ENCODE measurements around the gene SCAPER.

Gene SCAPER

GRCh38 chr15:76868740-76869139 is 36.4 kb downstream of the SCAPER start (continued):
- TF ChIP-seq ZNF518A (tag by site-specific recombination; conservative IDR thresholded peaks at IDR 0.05; ENCODE audit: low read depth) (no peak), ZSCAN30 (tag by site-specific recombination; IDR thresholded peaks at IDR 0.05) (no peak), ZNF510 (tag by site-specific recombination; IDR thresholded peaks at IDR 0.05; ENCODE audit: insufficient replicate concordance) (no peak), ZNF600 (tag by site-specific recombination; IDR thresholded peaks at IDR 0.05) (no peak), MEIS1 (CRISPR knock-in tag; IDR thresholded peaks at IDR 0.05; ENCODE audit: borderline replicate concordance) (no peak), ZNF140 (tag by site-specific recombination; IDR thresholded peaks at IDR 0.05) (no peak), ZNF623 (tag by site-specific recombination; IDR thresholded peaks at IDR 0.05) (no peak), ZNF239 (tag by site-specific recombination; IDR thresholded peaks at IDR 0.05) (no peak), ZNF521 (tag by site-specific recombination; IDR thresholded peaks at IDR 0.05) (no peak), PATZ1 (tag by site-specific recombination; IDR thresholded peaks at IDR 0.05) (no peak)

GRCh38 chr15:76866716-76867321 is 38.3 kb downstream of the SCAPER start:
- 0 out of 2 replicates have a peak, but pooled peaks have one; percentile 48 for TF ChIP-seq PRDM1 (tag by site-specific recombination; IDR thresholded peaks at IDR 0.05)
- TF ChIP-seq ZNF660 (tag by site-specific recombination; IDR thresholded peaks at IDR 0.05) = 0 out of 2 replicates have a peak, but pooled peaks have one; percentile 42
- no peak for TF ChIP-seq ZNF26 (tag by site-specific recombination; IDR thresholded peaks at IDR 0.05)
- peak; percentile 58 for TF ChIP-seq ZNF654 (tag by site-specific recombination; IDR thresholded peaks at IDR 0.05; ENCODE audit: low read depth)
- H3K27ac ChIP-seq (ENCODE audit: extremely low read depth, low read depth, low read length) = no peak overlapping the region
- ChIA-PET POLR2A (no interaction called here), CTCF (interaction anchor here (0.6 to 4.1 kb wide), 31 partner anchors 10 to 728 kb away, joined by 3 to 35 read pairs (median 4); no protein-coding TSS in a partner anchor)
- peaks cover 27% of the 10 kb centered on the region; the same call in 1 of the 2 replicates for H3K4me1 ChIP-seq (ENCODE audit: control insufficient read depth, insufficient read depth, low read length)
- H3K4me3 ChIP-seq (ENCODE audit: low read depth, low read length) = no peak overlapping the region
- no peaks in the 10 kb centered on the region for H3K9me3 ChIP-seq (ENCODE audit: control insufficient read depth, insufficient read depth, low read depth, low read length)
- peaks cover 0 to 3% of the 10 kb centered on the region in 2 experiments; a peak in 1 of 3 replicates for H3K36me3 ChIP-seq (ENCODE audit: control insufficient read depth in 2 of 2, insufficient read depth in 1 of 2, low read length in 2 of 2)

GRCh38 chr15:76866008-76866407 is 39.1 kb downstream of the SCAPER start:
- Histone ChIP-seq H3K4me1 (ENCODE audit: control insufficient read depth, insufficient read depth, low read length) (peaks cover 34% of the 10 kb centered on the region; the same call in 1 of the 2 replicates), H3K9me3 (ENCODE audit: control insufficient read depth, insufficient read depth, low read depth, low read length) (no peaks in the 10 kb centered on the region), H3K27ac (ENCODE audit: extremely low read depth, low read depth, low read length) (no peak overlapping the region), H3K36me3 (ENCODE audit: control insufficient read depth in 2 of 2, insufficient read depth in 1 of 2, low read length in 2 of 2) (peaks cover 0 to 1% of the 10 kb centered on the region in 2 experiments; a peak in 1 of 3 replicates), H3K4me3 (ENCODE audit: low read depth, low read length) (no peak overlapping the region)
- POLR2A ChIA-PET = no interaction called here
- CTCF ChIA-PET = interaction anchor here (0.7 to 4.1 kb wide), 15 partner anchors 10 to 727 kb away, joined by 3 to 35 read pairs (median 4); no protein-coding TSS in a partner anchor
- TF ChIP-seq ZNF513 (tag by site-specific recombination; IDR thresholded peaks at IDR 0.05) = no peak
- TF ChIP-seq PRDM10 (tag by site-specific recombination; IDR thresholded peaks at IDR 0.05) = no peak

Data from HEK293 (cell line).